Measurements from ENCODE around the gene INPP4A. TPM values are rescaled to one million over a fixed set of nuclear protein-coding genes. Genes with fewer than 3 reads are reported as not detected.

The INPP4A gene
- total RNA-seq, 4 donors from 2014 or later: 13.6 to 25.2 (median 17.2) TPM

DNA sequence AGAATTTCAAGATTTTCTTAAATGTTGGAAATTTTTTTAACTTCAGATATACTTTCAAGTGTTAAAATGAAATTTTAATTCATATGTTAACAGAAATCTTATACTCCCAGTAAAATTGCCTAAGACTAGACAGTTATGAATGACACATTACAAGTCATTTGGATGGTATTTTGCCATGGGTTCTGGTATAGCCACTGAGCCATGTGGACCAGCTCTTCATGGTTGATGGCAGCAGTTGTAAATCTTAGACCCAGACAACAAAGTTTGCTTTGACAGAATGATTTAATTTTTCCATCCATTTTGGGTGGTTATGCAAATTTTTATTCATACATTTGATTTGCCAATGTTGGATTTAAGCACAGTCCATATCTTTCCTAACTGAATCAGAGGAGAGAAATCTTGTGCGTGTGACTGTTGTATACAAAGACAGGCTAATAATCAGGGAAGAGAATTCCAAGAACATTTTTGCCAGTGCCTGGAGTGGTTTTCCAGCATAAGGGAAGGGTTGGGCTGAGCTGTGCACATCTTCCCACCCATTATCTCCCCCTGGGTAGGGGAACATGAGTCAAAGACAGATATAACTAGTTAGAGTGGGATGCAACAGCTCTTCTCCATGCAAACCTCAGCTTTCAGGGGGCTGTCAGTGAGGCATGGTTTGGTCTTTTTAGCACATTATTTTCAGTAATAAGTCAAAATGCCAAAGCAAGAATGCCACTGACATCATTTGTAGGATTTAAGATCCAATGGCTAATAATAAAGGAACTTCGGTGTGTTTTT, 28.1 kb upstream of the INPP4A start:
- no peaks in the 10 kb centered on the region for H3K27me3 ChIP-seq
- no peak overlapping the region for H3K4me3 ChIP-seq
- H3K9me3 ChIP-seq: no peaks in the 10 kb centered on the region
- 80% methylated on average over 2 of the region's 2 CpGs for WGBS
- H3K36me3 ChIP-seq: no peaks in the 10 kb centered on the region
- DNase-seq (ENCODE audit: low spot score in 2 of 2): no peak
- H3K4me1 ChIP-seq: no peaks in the 10 kb centered on the region
- TF ChIP-seq CTCF (IDR thresholded peaks at IDR 0.05) (no peak), EP300 (IDR thresholded peaks at IDR 0.05) (no peak), POLR2AphosphoS5 (IDR thresholded peaks at IDR 0.05) (no peak), POLR2A (IDR thresholded peaks at IDR 0.05) (no peak)
- H3K27ac ChIP-seq: no peak overlapping the region

GRCh38 chr2:98419544-98419943, 25.1 kb upstream of the INPP4A start:
- no peaks in the 10 kb centered on the region for H3K27me3 ChIP-seq
- 69% methylated on average over 2 of the region's 2 CpGs for WGBS
- TF ChIP-seq EP300 (IDR thresholded peaks at IDR 0.05) (no peak), CTCF (IDR thresholded peaks at IDR 0.05) (no peak), POLR2AphosphoS5 (IDR thresholded peaks at IDR 0.05) (no peak), POLR2A (IDR thresholded peaks at IDR 0.05) (no peak)
- H3K4me1 ChIP-seq: no peaks in the 10 kb centered on the region
- no peak overlapping the region for H3K4me3 ChIP-seq
- no peaks in the 10 kb centered on the region for H3K36me3 ChIP-seq
- H3K9me3 ChIP-seq: no peaks in the 10 kb centered on the region
- no peak for DNase-seq (ENCODE audit: low spot score in 2 of 2)
- no peak overlapping the region for H3K27ac ChIP-seq

- Histone ChIP-seq H3K27me3 (no peaks in the 10 kb centered on the region), H3K27ac (no peak overlapping the region), H3K4me3 (no peak overlapping the region), H3K9me3 (no peaks in the 10 kb centered on the region), H3K36me3 (no peaks in the 10 kb centered on the region), H3K4me1 (no peaks in the 10 kb centered on the region)
- no peak for TF ChIP-seq EP300 (IDR thresholded peaks at IDR 0.05)
- TF ChIP-seq CTCF (IDR thresholded peaks at IDR 0.05): no peak
- no peak for TF ChIP-seq POLR2AphosphoS5 (IDR thresholded peaks at IDR 0.05)
- no peak for TF ChIP-seq POLR2A (IDR thresholded peaks at IDR 0.05)
- WGBS: 74% methylated on average over 6 of the region's 6 CpGs
- DNase-seq (ENCODE audit: low spot score in 2 of 2): no peak
Measured at GRCh38 chr2:98419977-98420725, 24.5 kb upstream of the INPP4A start.

DNA sequence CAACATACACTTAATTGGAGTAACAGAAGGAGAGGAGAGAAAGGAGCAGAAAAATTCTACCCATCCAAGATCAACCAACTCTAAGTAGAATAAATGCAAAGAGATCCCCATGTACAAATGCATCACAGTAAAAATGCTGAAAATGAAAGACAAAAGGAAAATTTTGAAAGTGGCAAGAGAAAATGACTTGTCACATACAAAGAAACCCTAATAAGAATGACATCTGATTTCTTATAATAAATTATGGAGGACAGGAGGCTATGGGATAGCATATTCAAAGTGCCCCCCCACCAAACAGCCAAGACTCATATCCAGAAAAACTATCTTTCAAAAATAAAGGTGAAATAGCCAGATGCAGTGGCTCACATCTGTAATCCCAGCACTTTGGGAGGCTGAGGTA, 22.2 kb upstream of the INPP4A start:
- Histone ChIP-seq H3K27ac (no peak overlapping the region), H3K4me3 (no peak overlapping the region), H3K27me3 (no peaks in the 10 kb centered on the region), H3K4me1 (no peaks in the 10 kb centered on the region), H3K9me3 (no peaks in the 10 kb centered on the region), H3K36me3 (no peaks in the 10 kb centered on the region)
- TF ChIP-seq EP300 (IDR thresholded peaks at IDR 0.05) (no peak), POLR2A (IDR thresholded peaks at IDR 0.05) (no peak), CTCF (IDR thresholded peaks at IDR 0.05) (no peak), POLR2AphosphoS5 (IDR thresholded peaks at IDR 0.05) (no peak)
- no peak for DNase-seq (ENCODE audit: low spot score in 2 of 2)

- Histone ChIP-seq H3K4me1 (no peaks in the 10 kb centered on the region), H3K27me3 (no peaks in the 10 kb centered on the region), H3K9me3 (no peaks in the 10 kb centered on the region), H3K27ac (no peak overlapping the region), H3K36me3 (no peaks in the 10 kb centered on the region), H3K4me3 (no peak overlapping the region)
- WGBS: 91% methylated on average over 5 of the region's 5 CpGs
- no peak for TF ChIP-seq POLR2AphosphoS5 (IDR thresholded peaks at IDR 0.05)
- no peak for TF ChIP-seq CTCF (IDR thresholded peaks at IDR 0.05)
- no peak for TF ChIP-seq EP300 (IDR thresholded peaks at IDR 0.05)
- TF ChIP-seq POLR2A (IDR thresholded peaks at IDR 0.05): no peak
- DNase-seq (ENCODE audit: low spot score in 2 of 2): no peak
Measured at GRCh38 chr2:98426771-98427170, 17.9 kb upstream of the INPP4A start.
